NCI-H128 (cell line): ENCODE measurements around the gene EBLN1.
A peak's percentile ranks its signal among the peaks of the same experiment; 100 is the strongest.

Experiments used
- DNase-seq: peaks from one replicate; lab custom pipeline; 2025; ENCODE audit not compliant: unreplicated experiment; lab: John Stamatoyannopoulos, UW

EBLN1 gene

DNA sequence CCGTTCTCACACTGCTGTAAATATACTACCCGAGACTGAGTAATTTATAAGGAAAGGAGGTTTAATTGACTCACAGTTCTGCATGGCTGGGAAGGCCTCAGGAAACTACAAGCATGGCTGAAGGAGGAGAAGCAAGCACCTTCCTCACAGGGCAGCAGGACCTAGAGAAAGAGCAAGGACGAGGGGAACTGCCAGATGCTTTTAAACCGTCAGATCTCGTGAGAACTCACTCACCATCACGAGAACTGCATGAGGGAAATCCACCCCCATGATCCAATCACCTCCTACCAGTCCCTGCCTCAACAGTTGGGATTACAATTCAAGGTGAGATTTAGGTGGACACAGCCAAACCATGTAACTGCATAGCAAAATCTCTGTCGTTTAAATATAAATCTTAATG, at the start of gene EBLN1:
Gene EBLN1, minus strand, starts transcription at position 174 of the 400 bp plus-strand sequence. CDS start 8,032 bp downstream, outside the sequence.
- DNase-seq, result no peak

DNA sequence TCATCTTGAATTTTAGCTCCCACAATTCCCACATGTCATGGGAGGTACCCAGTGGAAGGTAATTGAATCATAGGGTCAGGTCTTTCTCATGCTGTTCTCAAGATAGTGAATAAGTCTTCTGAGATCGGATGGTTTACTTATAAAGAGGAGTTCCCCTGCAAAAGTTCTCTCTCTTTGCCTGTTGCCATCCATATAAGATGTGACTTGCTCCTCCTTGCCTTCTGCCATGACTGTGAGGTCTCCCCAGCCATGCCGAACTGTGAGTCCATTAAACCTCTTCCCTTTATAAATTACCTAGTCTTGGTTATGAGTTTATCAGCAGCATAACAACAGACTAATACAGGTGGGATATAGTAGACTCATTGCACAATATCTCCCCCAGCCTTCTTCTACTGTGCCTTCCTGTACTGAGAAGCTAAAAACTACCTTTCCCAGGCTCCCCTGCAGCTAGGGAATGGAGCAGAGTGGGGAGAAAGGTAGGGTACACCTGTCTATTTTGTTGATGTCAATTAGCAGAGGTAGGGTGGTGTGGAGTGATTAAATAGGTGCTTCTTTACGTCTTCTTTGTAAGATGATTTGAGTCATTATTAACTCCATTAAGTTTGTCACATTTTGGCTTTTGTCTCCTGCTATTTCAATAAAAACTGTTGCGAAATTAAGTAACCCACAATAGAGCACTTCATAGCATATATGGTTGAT, 48.2 kb upstream of the EBLN1 start:
- no peak for DNase-seq

DNA sequence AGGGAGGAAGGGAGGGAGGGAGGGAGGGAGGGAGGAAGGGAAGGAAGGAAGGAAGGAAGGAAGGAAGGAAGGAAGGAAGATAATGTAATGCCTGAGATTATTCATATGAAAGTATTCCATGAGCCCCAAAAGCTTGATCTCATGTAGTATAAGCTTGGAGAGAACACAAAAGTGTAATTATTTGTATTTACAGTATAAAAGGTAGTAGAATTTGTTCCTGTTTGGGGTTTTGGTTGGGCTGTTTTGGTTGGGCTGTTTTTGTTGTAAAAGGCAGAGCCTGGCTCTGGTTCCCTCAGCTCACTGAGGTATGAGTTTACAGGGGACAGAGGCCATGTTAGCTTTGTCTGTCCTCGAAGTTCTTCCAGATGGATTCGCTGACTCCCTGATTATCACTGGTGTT, 45.3 kb upstream of the EBLN1 start:
- no peak for DNase-seq

DNA sequence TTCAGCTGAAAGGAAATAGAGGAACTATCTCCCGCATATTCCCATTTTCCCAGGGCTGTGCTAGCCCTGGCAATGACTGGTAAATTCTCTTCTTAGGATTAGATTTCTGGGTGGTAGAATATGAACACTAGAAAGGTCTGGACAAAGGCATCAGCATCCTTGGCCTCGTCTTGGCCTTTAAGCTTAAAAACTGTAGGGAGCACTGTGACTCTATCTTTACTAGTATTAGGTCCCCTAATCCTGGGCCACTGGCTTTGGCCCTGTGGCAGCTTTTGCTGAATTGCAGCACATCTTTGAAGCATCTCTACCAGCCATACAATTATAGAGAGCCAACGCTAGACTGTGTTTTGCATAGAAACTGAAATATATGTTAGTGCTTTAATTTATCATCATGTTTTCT, 41.5 kb upstream of the EBLN1 start:
- no peak for DNase-seq

DNA sequence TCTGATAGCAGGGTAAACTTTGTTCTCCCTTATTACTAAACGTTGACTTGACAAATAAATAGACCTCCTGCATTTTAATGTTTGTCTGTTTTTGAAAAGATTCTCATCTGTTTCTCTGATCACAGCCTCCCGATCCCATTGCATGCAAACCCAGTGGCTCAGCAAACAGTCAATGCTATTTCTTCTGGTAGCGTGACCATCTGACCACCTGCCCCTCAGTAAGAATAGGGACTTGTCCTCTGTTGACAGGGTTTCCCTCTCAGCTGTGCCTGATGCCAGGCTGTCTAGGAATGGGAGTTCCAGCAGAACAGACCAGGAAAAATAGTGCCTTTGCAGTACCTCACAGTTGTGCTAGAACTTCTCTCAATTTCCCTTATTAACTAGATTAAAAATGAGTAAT, 40.7 kb upstream of the EBLN1 start:
- DNase-seq, result no peak

DNA sequence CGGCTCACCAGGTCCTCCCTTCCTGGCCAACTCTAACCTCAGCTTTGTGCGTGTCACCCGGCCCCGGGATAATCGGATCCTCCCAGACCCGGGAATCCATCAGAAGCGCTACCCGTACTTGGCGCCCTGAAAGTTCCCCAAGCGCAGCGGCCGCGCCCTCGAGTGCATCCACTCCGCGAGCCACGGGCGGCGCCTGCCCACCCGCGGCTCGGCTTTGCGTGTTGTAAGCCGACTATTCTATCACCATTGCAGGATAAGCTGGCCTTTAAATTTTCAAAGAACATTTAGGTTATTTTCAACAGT, 35.7 kb upstream of the EBLN1 start:
- DNase-seq, result no peak

DNA sequence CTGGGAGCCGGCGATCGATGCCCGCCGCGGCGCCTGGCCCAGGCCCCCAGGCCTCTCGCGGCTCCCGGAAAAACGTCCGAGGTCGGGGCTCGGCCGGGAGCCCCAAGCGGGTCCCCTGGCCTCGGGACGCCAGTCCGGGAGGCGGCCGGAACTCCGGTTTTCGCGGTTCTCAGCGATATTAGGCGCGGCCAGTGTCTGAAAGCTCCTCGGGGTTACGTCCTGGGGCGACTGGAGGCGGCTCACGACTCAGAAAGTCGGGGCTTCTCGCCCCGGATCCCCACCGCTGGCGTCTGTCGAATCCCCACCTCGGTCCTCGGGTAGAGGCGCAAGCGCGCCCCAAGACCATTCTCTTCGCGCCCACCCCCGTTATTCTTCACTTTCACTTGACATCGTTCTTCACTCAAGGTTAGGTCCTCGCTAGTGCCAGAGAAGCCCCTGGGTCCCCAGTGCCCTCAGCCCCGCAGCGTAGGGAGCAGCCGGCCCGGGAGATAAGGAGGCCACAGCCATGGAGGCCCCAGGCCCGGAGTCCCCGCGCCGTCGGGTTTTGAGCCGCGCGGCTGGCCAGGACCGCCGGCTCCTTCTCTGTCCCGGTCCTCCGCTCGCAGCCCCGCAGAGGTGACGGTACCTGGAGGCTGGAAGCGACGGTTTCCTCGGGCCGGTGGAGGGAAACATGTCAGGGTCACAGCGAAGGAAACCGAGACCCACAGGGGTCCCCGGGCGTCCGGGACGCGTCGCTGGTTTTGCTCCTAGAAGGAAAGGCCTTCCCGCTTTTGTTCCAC, 35.2 kb upstream of the EBLN1 start:
- DNase-seq, result no peak

DNA sequence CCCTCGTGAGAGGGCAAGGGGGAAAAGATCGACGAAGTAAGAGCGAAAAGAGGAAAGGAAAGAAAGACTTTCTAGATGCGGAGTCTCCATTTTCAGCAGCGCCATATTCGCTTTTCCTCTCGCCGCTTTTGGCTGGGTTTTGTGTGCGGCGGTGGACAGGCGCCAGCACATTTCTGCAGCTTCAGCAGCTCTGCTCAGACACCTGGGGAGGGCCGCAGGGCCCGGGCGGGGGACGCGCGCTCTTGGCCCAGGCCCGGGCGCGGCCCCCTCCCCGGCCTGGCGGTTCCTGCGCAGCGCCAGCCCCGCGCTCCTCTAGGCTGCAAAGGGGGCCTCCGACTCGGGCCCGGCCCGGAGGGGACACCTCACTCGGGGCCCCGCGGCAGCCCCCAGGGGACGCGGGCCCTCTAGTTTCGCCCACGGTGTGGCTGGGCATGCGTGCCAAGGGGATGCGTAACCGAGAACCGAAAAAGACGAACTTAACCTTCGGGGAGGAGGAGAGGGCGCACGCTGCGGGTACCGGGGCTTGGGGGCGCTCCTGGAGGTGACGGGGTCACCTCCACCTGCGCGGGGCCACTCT, 34.5 kb upstream of the EBLN1 start:
- DNase-seq, result no peak

DNA sequence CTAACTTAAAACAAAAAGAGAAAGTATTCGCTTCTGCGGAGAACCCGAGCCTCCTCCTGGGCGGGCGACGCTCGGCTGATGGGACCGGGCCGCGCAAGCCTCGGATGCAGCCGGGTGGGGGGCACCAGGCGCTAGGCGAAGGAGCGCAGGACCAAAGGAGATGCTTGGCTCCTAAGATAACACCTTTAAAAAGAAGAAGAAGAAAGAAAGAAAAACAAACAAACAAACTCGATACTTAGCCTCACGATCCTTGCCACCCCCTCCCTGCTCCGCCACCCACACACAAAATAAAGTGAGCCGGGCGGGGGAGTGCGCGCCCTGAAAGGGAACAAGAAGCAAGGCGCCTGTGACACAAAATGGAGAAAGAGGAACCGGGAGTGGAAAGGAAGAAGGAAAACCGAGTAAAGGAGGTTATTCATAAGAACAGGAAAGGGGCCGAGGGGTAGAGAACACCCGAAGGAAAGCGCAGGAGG, 34.0 kb upstream of the EBLN1 start:
- no peak for DNase-seq

DNA sequence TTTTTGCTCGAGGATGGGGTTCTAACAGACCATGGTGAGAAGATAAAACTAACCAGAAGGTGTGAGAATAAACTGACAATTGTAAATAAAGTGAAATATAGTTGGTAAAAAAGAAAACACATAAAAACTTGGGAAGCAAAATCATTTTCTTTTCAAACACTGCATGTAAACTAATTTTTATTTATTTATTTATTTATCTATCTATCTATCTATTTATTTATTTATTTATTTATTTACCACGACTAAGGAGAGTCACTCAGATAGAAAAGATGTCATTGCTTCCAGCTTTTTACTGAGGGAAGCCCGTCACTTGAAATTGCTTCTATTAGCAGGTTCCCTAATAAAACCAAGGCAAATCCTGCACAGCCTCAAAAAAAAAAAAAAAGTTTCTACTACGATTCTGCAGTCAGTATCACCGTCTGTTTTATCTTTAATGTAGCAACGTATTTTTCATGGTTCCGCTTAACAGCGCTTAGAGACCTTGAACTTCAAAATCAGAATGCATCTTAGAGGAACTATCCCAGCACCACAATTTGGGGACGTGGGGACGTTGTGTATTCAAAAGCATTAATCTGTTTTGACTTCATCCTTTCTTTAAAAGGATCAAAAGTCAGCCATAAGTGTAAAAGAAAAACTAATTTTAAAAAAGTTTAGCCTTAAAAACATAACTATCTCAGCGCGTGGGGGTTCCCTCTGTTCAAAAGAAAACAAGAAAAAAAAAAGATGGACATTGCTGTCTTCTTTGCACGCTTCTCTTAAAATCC, 33.3 kb upstream of the EBLN1 start:
- no peak for DNase-seq

DNA sequence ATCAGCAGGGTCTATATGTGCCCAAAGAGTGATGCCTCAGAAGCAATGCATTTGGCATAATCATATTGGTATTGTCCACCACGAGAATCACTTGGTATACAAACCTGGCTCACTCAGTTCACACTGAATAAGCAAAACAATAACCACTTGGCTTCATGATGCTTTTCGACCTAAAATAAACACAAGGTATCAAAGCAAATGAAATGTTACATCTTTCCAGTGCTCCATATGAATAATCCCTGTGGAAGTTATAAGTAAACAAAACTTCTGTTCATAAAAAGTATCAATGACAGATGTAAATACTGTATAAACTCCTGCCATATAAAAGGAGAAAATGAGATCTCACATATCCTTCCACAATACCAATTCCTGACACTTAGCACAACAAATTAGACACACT, 29.8 kb upstream of the EBLN1 start:
- no peak for DNase-seq

DNA sequence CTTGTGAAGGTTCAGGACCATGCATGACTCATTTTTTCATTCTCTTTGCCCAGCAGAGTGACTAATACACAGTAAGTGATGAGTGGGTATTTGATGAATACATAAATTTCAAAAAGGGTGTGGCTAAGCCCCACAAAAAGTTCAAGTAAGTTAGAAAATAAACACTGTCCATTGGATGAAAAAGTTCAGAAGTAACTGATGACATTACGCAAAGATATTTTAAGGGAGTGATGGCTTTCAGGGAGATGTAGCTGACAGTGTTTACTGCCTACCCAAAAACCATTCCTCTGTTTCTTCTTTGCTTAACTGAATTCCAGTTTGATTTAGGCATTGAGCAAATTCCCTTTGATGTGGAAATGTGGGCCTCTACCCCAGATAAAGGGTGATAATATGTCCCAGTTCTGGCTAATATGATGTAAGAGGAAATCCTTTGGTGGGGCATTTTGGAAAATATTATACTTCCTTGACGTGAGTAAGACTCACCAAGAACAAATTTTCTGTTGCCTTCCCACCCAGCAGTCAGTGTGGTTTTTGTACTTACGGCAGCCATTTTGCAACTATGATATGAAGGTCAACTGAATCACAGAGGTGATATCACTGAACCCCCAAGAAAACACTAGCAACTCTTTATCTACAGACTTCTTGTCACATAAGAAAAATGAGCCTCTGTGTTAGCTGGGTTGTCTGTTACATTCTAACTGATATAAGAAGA, 29.0 kb upstream of the EBLN1 start:
- DNase-seq, result no peak

DNA sequence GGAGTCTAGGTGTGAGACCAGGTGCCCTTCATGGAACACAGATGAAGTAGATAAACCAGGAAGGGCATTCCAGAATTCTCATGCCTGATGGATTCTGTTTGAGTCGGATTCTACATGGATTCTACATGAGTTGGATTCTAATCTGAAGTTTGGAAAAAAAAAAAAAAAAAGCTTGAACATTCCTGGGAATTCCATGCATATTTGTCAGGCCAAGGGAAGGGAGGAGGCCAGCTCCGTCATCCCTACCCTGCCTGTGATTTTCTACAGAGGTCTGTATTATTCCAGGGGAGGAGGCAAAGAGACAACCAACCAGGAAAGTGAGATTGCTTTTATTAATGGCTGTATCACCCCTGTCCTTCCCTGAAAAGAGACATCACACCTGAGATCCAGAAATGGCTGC, 27.8 kb upstream of the EBLN1 start:
- DNase-seq, result no peak

DNA sequence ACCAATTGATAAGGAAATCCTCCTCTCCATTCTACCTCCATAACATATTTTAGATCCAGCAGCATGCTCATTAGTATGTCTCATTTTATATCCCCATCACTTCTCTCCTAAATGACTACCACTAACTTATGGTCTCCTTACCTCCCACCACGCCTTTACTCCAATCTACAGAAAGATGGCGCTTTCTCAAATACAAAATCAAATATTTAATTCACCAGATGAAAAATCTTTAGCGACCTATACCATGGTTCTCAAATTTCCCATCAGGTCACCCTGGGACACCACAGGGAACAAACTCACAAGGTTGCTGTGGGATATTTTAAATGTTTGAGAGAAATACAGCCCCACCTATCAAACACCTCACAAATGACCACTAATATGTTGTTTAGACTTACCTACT, 27.0 kb upstream of the EBLN1 start:
- no peak for DNase-seq

DNA sequence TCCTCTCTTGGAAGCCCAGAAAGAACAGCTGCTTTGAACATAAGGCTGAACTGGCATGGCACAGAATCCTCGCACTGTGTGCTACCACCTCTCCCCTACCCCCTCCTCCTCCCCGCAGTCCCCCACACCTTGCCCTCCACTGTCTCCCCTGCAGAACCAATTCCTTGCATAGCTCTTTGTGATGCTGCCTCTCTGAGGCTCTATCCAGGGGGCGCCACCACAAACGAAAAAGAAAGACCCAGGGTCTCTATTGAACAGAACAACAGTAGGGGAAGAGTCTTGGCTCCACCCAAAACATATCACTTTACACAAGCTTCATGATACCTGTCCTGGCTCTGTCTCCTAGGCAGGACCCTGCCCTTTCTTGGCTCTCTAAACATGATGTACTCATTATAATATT, 26.2 kb upstream of the EBLN1 start:
- no peak for DNase-seq

DNA sequence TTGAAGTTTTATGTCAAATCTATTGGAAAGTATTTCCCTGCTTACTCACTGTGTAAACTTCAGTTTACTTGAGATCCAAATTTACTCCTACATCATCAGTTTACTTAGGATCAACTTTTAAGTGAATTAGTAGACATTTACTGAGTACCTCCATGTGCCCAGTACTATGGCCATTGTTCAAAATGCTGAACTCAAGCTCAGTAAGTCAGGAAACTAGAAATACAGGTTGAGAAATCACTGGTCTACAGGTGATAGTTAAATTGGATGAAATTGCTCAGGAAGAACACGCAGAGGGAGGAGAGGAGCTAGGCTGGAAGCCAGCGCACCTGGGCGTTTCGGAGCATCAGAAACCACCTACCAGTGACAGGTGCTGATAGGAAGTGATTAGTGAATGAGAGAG, 25.5 kb upstream of the EBLN1 start:
- no peak for DNase-seq

DNA sequence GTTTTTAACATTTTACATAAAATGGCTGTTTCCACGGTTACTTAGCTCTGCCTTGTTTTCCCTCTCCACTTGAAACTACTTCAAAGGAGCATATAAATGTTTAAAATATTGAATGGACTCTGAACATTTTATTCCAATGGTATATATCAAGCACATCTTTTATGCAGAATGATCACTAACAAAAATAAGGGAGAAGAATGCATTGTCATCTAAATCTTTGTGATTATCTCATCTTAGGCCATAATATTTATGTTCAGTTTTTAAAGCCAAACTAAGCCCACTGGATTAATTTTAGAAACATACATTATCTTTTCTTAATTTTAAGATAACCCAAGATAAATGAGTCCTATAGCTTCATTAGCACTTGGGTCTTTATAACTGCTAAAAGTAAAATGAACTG, 13.4 kb upstream of the EBLN1 start:
- no peak for DNase-seq

DNA sequence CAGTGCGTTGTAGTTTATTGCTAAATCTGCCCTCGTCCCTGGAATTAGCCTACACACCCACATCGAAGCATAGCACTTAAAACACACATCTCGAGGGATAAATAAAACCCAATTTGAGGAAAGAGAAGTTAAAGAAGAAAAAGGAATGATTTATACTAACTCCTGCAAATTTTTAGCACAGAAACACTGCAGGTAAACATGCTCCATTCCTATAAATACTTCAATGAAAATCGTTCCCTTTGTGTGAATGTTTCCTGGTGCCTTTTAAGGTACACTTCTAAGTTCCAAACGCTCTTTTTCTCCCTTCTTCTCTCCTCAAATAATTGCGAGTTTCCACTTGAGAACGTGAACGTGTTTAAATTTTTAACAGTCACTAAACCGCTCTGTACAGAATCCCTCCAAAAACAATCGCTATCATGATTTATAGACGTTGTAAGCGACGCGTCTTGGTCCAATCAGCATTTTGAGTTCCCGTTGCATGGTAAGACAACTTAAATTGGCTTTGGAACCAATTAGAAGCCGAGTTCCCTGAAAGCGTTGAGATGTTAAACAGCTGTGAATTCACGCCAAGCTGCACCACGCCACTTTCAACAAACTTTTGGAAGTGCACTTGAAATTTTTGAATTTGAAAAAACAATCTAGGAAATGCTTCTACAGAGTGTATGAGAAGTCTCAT, 12.5 kb upstream of the EBLN1 start:
- DNase-seq, result peak; percentile 30

DNA sequence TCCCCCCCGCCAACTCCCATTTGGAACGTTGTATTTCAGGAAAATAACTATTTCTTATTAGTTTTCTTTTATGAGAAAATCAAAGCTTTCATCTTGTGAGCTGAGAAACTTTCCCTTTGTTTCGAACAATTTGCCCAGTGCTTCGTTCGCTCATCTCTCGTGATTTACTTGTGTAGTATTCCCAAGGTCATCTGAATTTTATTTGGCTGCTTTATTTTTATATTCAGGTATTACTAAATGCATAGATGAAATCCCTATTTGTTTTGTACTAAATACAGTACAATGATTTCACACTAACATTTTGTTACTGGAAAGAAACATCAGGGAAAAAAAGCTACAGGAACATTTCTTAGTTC, 12.0 kb upstream of the EBLN1 start:
- no peak for DNase-seq

DNA sequence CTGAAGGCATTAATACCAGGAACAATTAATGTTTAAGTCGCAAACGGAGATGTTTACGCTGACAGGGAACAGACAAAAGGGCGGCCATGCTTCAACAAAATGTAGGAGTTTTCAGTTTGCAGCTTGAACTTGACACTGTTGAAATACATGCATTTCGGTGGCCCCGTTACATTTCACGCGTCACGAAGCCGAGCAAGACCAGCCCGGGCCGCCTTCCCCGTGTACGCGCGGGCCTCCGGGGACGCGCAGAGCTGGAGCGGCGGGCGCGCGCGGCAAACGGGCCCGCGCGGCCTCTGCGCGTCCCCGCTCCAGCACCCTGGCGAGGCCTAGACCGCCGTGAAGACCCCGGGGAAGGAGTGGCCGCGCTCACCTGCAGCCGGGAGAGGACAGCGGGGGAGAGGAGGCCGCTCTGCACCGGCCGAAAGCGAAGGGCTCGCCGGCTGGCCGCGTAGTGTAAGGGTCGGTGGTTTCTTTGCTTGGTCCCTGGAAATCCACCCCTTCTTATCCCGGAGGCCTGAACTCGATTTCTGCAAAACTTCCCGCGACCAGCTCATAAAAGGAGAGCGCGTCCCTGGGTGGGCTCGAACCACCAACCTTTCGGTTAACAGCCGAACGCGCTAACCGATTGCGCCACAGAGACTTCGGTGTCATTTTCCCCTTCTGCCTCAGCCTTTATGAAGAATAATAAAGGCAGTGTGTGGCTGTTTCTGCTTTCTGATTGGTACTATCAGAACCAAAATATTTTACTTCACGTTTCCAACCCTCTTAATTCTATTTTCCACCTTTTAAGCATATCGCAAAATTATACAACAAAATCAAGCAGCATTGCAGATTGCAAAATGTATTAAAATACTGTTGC, 11.4 kb upstream of the EBLN1 start:
- peak; percentile 58 for DNase-seq
